Left renal pelvis (tissue), 4 donors: Measurements from ENCODE around the gene AOC1. TPM values are rescaled to one million over a fixed set of nuclear protein-coding genes. Genes with fewer than 3 reads are reported as not detected.
"Not testable (repeated sequence)": the region's sequence is repeated elsewhere in the genome, so short reads cannot be mapped to it uniquely, and the experiment has no call there.

ENCODE experiments used
- DNase-seq, 4 donors: peaks; one replicate each; pipeline ENCODE4 v3.0.0-alpha.2; 2013; ENCODE audit warnings: low read depth in 4 of 4, low spot score in 3 of 4
- polyA plus RNA-seq, 4 donors: library from polyadenylated mRNA; unstranded; fragments of 120-200 nt; gene quantifications; one replicate each; pipeline ENCODE4 v1.2.1, GENCODE V29; 2013; ENCODE audit not compliant: insufficient read length in 4 of 4

Gene AOC1, protein sequence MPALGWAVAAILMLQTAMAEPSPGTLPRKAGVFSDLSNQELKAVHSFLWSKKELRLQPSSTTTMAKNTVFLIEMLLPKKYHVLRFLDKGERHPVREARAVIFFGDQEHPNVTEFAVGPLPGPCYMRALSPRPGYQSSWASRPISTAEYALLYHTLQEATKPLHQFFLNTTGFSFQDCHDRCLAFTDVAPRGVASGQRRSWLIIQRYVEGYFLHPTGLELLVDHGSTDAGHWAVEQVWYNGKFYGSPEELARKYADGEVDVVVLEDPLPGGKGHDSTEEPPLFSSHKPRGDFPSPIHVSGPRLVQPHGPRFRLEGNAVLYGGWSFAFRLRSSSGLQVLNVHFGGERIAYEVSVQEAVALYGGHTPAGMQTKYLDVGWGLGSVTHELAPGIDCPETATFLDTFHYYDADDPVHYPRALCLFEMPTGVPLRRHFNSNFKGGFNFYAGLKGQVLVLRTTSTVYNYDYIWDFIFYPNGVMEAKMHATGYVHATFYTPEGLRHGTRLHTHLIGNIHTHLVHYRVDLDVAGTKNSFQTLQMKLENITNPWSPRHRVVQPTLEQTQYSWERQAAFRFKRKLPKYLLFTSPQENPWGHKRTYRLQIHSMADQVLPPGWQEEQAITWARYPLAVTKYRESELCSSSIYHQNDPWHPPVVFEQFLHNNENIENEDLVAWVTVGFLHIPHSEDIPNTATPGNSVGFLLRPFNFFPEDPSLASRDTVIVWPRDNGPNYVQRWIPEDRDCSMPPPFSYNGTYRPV
- polyA plus RNA-seq: 100 to 1,000 TPM in 1 of 4 donors, 10 to 100 TPM in 2, 1 to 10 TPM in 1; 1.0 to 121 (median 49.9) TPM

DNA sequence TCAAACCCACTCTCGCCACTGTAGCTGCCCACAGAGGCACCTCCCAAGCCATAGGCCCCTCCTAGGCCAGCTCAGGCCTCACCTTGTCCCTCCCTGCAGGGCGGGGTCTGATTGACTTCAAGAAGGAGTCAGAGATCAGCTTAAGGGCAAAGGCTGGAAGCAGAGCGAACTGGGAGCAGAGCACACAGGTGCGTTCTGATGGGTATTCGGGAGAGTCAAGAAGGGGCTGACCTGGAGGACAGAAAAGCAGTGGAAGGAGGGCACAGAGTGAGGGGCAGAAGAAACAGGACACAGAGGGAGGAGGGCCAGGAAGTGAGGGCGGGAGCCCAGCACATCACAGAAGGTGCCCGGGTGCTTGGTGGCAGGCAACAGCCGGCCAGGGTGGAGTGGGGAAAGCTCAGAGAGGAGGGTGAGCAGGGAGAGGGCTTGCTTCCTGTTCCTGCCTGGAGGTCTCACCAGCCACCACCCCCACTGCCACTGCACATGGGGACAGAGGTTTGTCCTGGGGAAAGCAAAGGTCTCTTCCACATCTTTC is at the start of gene AOC1:
AOC1 (plus strand) TSS at position 147 of the 535 bp plus-strand sequence. CDS start 3,954 bp downstream, outside the sequence.
- no peak for DNase-seq

DNA sequence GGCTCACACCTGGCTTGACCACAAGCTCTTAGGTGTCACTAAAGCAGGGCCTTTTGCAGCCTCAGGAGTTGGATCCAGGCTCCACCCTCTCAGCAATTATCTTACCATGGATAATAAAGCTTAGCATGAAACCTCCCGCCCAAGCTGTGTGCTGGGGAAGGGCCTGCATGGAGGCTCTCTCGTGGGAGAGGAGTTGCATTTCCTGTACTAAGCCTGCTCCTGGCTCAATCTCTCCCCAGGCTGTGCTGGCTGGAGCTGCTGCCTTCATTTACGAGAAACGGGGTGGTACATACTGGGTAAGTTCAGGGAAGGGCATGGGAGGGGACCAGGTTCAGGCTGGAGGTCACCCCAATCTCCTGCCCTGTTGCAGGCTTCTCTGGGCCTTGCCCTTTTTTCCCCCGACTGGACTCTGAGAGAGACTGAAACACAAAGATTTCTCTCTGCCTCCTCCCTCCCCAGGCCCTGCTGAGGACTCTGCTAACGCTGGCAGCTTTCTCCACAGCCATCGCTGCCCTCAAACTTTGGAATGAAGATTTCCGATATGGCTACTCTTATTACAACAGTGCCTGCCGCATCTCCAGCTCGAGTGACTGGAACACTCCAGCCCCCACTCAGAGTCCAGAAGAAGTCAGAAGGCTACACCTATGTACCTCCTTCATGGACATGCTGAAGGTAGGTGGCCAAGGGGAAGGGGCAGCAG is 49.0 kb upstream of the AOC1 start:
- no peak for DNase-seq

DNA sequence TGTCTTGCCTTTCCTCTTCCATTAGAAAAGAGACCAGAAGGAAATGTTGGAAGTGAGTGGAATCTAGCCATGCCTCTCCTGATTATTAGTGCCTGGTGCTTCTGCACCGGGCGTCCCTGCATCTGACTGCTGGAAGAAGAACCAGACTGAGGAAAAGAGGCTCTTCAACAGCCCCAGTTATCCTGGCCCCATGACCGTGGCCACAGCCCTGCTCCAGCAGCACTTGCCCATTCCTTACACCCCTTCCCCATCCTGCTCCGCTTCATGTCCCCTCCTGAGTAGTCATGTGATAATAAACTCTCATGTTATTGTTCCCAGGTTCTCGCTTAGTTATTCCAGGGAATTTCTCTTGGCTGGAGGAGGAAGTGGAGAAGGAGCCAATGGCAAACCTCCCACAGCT is 47.5 kb upstream of the AOC1 start:
- DNase-seq: no peak

DNA sequence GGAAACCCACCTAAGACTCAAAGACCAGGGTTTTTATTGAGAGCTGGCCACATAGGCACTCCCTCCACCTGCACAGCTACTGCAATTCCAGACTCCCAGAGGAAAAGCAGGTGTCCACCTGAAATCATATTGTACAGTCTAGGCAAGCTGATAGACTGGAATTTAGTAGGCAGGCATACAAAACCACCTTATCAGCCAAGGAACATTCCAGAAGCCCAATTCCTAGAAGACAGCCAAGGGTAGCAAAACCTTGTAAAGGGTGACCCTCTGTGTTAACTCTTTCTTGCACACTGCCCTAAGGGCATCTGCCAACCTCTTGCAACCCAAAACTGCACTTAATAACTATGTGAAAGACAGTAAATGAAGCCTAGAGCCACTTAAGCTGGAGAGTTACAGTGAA is 46.5 kb upstream of the AOC1 start:
- DNase-seq: no peak

DNA sequence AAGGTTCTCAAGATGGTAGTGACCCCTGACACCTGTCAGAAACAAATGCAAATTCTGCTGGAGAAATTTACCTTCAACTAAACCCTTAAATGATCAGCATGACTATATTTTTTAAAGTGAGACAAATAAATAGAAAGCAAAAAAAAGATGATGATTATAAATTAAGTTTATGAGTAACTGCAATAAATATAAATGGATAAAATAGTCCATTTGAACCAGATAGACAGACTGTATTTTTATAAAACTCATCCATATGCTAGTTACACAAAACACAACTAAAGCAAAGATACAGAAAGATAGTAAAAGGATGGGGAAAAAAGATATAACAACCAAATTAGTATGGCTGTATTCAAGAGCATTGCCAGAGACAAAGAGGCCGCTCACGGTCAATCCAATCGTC is 45.9 kb upstream of the AOC1 start:
- no peak for DNase-seq

DNA sequence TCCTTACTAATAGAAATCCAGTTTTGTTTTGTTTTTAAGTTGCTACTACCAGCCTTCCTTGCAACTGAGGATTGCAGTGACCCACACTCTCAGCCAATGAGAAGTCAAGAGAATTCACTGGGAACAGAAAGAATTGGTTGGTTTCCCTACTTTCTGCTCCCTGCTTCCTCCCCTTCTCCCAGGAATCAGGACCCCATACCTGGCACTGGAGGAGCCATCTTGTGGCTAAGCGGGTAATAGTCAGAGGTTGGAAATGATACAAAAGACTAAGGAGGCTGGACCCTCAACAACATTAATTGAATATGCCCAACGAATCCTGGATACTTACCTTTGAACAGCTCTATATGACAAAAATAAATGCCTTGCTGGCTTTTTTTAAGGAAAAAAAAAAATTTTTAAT is 45.5 kb upstream of the AOC1 start:
- DNase-seq: no peak

DNA sequence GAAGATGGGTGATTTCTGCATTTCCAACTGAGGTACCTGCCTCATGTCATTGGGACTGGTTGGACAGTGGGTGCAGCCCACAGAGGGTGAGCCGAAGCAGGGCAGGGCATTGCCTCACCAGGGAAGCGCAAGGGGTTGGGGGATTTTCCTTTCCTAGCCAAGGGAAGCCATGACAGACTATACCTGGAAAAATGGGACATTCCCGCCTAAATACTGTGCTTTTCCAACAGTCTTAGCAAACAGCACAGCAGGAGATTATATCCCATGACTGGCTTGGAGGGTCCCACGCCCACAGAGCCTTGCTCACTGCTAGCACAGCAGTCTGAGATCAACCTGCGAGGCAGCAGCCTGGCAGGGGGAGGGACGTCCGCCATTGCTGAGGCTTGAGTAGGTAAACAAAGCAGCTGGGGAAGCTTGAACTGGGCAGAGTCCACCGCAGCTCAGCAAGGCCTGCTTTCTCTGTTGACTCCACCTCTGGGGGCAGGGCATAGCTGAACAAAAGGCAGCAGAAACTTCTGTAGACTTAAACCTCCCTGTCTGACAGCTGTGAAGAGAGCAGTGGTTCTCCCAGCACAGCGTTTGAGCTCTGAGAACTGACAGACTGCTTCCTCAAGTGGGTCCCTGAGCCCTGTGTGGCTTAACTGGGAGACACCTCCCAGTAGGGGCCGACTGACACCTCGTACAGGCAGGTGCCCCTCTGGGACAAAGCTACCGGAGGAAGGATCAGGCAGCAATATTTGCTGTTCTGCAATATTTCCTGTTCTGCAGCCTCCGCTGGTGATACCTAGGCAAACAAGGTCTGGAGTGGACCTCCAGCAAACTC is 44.5 kb upstream of the AOC1 start:
- DNase-seq: not testable (repeated sequence)

DNA sequence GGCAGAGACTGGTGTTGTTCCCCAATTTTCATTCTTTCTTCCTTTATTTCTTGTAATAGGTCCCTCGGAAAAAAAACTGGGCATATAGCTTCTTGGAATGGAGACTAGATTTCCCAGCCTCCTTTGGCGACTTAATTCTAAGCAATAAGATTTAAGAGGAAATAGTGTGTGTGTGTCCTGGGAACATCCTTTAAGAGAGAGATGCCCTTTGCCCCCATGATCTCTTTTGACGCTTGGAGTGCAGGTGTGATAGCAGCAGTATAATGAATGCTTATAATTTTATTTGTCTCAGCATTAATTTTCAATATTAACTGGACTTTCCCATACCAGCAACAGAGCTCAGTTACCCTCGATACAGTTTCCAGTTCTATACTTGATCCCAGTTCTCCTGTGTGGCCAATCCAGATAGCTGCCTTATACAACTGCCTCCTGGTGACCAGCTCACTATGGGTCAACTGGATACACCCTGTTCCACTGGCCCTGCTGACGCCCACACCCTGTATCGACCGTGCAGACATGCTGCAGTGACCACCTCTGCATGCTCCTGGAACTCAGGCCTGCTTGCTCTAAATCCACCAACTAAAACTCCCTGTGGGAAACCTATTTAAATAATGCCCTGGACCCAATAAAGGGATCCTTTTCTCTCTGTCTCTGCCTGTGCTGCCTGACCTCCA is 37.9 kb upstream of the AOC1 start:
- no peak for DNase-seq

DNA sequence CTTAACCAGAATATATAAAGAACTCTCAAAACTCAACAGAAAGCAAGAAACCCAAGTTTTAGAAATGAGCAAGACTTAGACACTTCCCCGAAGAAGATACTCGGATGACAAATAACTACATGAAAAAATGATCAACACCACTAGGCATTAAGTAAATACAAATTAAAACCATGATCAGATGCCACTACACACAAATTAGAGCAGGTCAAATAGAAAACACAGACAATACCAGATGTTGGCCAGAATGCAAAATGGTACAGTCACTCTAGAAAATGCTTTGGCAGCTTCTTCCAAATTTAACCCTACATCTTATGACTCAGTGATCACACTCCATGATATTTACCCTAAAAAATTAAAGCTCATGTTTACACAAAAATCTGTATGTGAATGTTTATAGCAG is 33.3 kb upstream of the AOC1 start:
- DNase-seq: no peak

DNA sequence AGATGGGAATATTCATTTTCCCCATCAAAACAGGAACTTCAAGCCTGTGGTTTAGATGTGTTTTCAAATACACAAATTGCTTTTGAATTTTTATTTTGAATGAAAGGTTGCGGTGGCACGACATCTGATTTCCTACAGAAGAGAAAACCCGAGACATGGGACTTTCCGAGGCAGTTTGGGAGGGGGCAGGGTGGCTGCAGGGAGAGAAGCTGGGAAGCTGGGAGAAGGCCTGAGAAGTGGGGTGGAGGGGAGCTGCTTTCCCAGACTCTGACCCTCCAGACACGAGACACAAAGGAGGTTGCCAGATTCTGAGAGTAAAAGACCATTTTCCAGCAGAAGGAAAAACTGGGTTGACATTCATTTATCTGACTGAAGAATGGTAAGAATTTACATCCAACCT is 32.2 kb upstream of the AOC1 start:
- no peak for DNase-seq

DNA sequence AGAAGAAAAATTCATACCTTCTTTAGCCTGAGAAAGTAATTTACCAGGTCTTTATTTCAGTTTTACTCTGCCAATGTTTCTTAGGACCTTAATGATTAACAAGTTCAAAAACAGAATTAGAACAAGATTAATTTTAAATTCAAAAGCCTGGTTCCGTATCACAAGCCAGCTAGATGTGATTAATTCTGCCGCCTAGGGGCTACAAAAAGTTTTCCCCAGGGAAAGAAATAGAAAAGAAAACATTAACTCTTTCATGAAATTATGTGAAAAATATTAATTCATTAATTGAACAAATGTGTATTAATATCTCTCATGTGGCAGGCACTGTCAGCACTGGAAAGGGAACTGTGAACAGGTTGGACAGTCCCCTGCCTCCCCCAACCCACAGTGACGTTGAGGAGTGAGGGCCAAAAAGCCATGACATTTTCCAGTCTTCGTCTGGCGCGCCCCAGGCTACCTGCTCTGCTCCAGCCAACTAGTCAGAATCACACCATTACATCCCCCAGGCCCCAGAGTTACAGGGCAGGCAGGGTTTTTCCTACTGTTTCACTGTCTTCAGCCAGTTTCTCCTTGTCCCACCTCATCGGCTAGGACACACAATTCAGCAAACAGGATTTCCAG is 31.6 kb upstream of the AOC1 start:
- DNase-seq: no peak

DNA sequence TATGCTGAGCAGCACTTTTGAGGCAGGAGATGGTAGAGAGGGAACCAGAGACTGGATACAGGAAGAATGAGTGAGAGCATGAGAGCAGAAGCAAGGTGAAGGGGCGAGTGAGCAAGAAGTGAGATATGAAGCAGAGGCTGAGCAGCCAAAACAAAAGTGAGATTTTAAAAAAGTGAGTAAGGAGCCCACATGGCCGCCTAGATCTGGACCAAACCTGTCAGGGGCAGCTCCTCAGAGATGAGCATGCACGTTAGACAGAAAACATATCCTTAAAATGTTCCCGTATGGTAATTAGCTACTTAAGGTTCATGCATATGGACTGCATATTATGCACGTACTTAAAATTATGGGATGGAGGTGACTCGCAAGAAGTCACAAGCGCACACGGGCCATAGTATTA is 29.3 kb upstream of the AOC1 start:
- DNase-seq: no peak

DNA sequence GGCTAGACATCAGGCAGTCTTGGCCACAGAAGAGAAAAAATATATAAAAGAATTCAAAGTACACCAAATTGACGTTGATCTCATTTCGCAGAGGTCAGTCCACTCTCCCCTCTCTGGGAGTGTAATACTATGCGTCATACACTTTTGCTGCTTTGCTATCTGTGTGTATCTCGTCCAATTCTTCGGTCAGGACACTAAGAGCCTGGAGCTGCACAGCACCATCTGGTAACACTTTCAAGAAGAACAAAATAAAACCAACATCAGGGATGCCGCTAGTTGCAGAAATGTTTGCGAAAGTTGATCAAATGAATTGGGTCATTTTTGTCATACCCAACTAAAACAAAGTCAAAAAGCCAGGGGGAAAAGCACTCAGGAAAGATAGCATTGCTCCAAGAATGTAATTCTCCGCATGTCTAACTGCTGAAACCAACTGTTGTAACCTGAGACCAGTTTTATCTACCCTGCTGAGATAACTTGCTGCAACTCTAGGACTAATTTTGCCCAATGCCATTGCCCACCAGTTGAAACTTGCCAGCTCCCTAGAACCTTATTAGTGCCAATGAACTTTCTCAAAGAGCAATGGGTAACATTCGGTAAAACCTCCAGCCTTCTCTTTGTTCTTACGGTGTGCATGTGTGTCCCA is 28.7 kb upstream of the AOC1 start:
- no peak for DNase-seq

DNA sequence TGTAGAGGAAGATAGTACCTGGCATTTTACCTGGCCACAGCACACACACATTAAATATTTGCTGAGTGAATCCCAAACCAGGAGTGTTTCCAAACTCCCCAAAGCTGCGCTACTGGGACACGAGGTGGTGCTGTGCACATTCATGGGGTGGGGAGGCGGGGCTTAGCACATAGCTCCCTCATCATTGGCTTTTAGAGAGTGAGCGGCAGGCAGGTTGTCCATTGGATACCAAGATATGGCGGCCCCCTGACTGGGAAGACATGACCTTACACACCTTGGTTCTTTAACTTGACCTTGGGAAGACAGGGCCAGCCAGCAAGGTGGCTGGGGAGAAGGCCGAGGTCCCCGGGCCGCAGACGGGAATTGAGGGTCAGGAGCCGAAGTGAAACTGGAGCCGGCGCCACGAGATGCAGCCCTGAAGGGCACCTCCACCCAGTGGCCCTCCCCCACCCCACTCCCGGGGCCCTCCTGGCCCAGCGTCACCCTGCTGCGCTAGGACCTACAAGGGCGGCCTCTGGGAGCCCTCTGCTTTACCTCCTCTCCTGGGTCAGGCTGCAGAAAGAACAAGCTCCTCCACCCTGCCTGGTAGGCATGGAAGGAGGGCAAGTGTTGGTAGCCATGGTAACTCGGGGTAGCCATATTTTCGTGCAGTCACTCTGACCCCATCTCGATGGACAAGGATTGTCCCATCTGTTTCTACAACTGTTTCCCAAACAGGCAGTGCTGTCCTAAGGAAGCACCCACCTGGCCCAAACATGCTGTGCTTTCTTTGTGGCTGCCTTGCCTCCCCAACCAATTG is 27.7 kb upstream of the AOC1 start:
- DNase-seq: no peak

DNA sequence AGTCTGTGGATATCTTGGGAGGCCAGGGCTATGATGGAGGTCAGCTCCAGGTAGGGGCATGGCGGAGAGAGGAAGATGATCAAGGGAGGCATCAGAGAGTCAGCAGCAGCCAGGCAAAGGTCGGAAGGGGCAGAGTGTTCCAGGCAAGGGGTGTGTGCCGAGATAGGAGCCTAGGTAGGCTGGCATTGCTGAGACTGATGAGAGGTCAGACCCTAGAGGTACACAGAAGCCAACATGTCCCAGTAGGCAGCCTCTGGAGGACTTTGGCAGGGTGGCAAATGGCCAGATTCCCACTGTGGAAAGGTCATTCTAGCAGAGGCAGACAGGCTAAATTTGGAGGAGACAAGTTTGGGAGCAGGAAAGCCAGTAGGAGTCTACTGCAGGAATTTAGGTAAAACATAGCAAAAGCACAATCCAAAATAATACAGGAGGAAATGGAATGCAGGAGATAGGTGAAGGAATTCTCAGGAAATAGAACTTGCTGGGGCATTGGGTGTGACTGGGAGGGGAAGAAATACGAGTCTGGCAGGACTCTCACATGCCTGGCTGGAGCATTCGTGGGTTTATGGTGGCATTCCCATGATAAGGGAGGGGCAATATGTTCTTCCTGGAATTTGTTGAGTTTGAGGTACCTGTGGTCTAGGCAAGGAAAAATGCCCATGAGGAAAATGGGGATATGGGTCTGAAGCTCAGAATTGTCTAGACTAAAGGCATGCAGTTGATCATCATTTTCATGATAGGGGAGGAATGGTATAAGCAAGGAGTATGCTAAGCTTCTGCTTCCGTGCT is 26.1 kb upstream of the AOC1 start:
- DNase-seq: no peak

DNA sequence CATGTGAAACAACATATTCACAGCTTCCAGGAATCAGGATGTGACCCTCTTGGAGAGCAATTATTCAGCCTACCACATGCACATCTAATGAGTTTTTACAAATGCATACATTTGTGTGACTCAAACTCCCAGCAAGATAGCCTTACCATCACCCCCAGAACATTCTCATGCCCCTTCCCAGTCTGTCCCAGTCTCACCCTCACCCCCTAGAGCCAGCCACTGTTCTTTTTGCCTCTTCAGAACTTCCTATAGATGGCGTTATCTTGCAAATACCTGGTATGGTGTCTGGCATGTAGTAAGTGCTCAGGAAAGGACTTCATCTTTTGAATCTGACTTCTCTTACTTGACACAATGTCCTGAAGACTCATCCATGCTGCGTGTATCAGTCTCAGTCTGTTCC is 23.9 kb upstream of the AOC1 start:
- DNase-seq: no peak

DNA sequence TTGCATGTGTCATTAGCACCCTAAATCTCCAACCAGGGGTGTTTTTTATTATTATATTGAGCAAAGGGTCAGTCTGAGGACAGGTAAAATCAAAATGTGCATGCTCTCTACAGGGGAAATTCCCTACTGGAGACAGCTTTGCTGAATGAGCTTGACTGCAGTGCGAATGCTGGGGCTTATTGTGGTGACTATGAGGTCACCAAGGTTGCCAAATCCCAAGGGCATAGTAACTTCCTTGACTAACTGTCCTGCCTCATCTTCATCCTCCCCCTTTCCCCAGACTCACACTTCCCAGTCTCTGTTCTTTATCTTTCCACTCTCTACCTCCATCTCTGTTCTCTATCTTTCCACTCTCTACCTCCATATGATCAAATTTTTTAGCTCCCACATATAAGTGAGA is 22.9 kb upstream of the AOC1 start:
- DNase-seq: no peak
